ENCODE results near the gene CAMK1G.

Gene CAMK1G

GRCh38 chr1:209583408-209583807, at the start of gene CAMK1G:
Gene CAMK1G (plus strand): TSS chr1:209583714. CDS start chr1:209594984, 11,270 bp downstream.
- H3K4me3 ChIP-seq (ENCODE audit: low read depth, low read length) = no peak within 1 kb of the TSS
- DNase-seq (ENCODE audit: low read depth) = no peak

- no peak overlapping the region for H3K4me3 ChIP-seq (ENCODE audit: low read depth, low read length)
- DNase-seq (ENCODE audit: low read depth) = no peak
Observed at GRCh38 chr1:209534496-209535250, 48.8 kb upstream of the CAMK1G start.

- no peak for DNase-seq (ENCODE audit: low read depth)
- H3K4me3 ChIP-seq (ENCODE audit: low read depth, low read length) = no peak overlapping the region
Observed at GRCh38 chr1:209536843-209537242, 46.7 kb upstream of the CAMK1G start.

- no peak for DNase-seq (ENCODE audit: low read depth)
- H3K4me3 ChIP-seq (ENCODE audit: low read depth, low read length) = no peak overlapping the region
Observed at GRCh38 chr1:209537336-209538114, 46.0 kb upstream of the CAMK1G start.

- no peak overlapping the region for H3K4me3 ChIP-seq (ENCODE audit: low read depth, low read length)
- no peak for DNase-seq (ENCODE audit: low read depth)
Observed at GRCh38 chr1:209539576-209539975, 43.9 kb upstream of the CAMK1G start.

- no peak for DNase-seq (ENCODE audit: low read depth)
- H3K4me3 ChIP-seq (ENCODE audit: low read depth, low read length) = no peak overlapping the region
Observed at GRCh38 chr1:209542585-209542984, 40.9 kb upstream of the CAMK1G start.

GRCh38 chr1:209544098-209544497, 39.4 kb upstream of the CAMK1G start:
- no peak overlapping the region for H3K4me3 ChIP-seq (ENCODE audit: low read depth, low read length)
- no peak for DNase-seq (ENCODE audit: low read depth)

GRCh38 chr1:209545423-209545822, 38.1 kb upstream of the CAMK1G start:
- DNase-seq (ENCODE audit: low read depth) = no peak
- no peak overlapping the region for H3K4me3 ChIP-seq (ENCODE audit: low read depth, low read length)

- DNase-seq (ENCODE audit: low read depth) = no peak
- no peak overlapping the region for H3K4me3 ChIP-seq (ENCODE audit: low read depth, low read length)
Observed at GRCh38 chr1:209546390-209547085, 37.0 kb upstream of the CAMK1G start.

GRCh38 chr1:209547626-209548025, 35.9 kb upstream of the CAMK1G start:
- H3K4me3 ChIP-seq (ENCODE audit: low read depth, low read length) = no peak overlapping the region
- no peak for DNase-seq (ENCODE audit: low read depth)

GRCh38 chr1:209549443-209550205, 33.9 kb upstream of the CAMK1G start:
- no peak overlapping the region for H3K4me3 ChIP-seq (ENCODE audit: low read depth, low read length)
- DNase-seq (ENCODE audit: low read depth) = no peak

GRCh38 chr1:209550519-209550918, 33.0 kb upstream of the CAMK1G start:
- DNase-seq (ENCODE audit: low read depth) = no peak
- H3K4me3 ChIP-seq (ENCODE audit: low read depth, low read length) = no peak overlapping the region

GRCh38 chr1:209552406-209553264, 30.9 kb upstream of the CAMK1G start:
- no peak for DNase-seq (ENCODE audit: low read depth)
- no peak overlapping the region for H3K4me3 ChIP-seq (ENCODE audit: low read depth, low read length)

- DNase-seq (ENCODE audit: low read depth) = no peak
- no peak overlapping the region for H3K4me3 ChIP-seq (ENCODE audit: low read depth, low read length)
Observed at GRCh38 chr1:209554761-209555611, 28.5 kb upstream of the CAMK1G start.

- DNase-seq (ENCODE audit: low read depth) = no peak
- H3K4me3 ChIP-seq (ENCODE audit: low read depth, low read length) = no peak overlapping the region
Observed at GRCh38 chr1:209556162-209556690, 27.3 kb upstream of the CAMK1G start.

- no peak for DNase-seq (ENCODE audit: low read depth)
- H3K4me3 ChIP-seq (ENCODE audit: low read depth, low read length) = no peak overlapping the region
Observed at GRCh38 chr1:209557221-209557620, 26.3 kb upstream of the CAMK1G start.

- no peak for DNase-seq (ENCODE audit: low read depth)
- H3K4me3 ChIP-seq (ENCODE audit: low read depth, low read length) = no peak overlapping the region
Observed at GRCh38 chr1:209560529-209560928, 23.0 kb upstream of the CAMK1G start.

GRCh38 chr1:209560952-209561351, 22.6 kb upstream of the CAMK1G start:
- no peak for DNase-seq (ENCODE audit: low read depth)

More at GRCh38 chr1:209560952-209561351, 22.6 kb upstream of the CAMK1G start:
- H3K4me3 ChIP-seq (ENCODE audit: low read depth, low read length) = no peak overlapping the region
